ENCODE measurements around the gene KIR2DL1.

GRCh38 chr19:54805665-54806515 is 36.3 kb downstream of the KIR2DL1 start:
- TF ChIP-seq CTCF (IDR thresholded peaks at IDR 0.05) (no peak), POLR2A (IDR thresholded peaks at IDR 0.05) (no peak)

Data from Peyer's patch (tissue), 4 donors.